ENCODE results near the gene GPR84.

GPR84 gene

DNA sequence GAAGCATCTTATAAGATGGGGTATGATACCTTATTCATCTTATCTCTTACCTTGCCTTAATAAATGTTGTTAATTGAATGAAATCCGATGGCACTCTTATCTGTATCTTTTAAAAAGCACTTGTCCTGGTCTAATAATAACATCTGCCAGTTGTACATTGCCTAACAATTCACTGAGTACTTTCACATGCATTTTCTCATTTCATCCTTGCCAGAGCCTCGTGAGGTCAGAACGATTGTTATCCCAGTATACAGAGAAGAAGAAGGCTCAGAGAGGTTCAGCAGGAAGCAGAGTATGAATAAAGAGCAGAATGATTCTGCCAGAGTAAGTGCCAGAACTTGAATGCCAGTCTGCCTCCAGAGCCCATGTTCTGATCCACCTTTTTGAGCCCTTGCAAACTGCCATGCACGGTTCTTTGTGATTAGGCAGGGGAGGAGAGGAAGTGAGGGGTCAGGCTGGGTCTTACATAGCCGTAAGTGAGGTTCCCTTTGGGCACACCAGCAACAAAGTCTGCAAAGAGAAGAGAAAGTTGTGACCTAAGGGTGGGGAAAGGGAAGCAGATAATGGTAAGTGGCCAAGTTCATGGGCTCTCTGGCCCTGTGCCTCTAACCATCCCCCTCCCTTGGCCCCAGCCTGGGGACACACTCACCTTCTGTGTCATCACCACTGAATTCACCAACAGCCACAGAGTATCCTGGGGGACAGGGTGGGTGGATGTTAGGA is 43.1 kb upstream of the GPR84 start:
- no peak for DNase-seq (ENCODE audit: low read depth)
- no peak overlapping the region for H3K4me3 ChIP-seq (ENCODE audit: low read depth, low read length)
- TF ChIP-seq, protein P1, sequence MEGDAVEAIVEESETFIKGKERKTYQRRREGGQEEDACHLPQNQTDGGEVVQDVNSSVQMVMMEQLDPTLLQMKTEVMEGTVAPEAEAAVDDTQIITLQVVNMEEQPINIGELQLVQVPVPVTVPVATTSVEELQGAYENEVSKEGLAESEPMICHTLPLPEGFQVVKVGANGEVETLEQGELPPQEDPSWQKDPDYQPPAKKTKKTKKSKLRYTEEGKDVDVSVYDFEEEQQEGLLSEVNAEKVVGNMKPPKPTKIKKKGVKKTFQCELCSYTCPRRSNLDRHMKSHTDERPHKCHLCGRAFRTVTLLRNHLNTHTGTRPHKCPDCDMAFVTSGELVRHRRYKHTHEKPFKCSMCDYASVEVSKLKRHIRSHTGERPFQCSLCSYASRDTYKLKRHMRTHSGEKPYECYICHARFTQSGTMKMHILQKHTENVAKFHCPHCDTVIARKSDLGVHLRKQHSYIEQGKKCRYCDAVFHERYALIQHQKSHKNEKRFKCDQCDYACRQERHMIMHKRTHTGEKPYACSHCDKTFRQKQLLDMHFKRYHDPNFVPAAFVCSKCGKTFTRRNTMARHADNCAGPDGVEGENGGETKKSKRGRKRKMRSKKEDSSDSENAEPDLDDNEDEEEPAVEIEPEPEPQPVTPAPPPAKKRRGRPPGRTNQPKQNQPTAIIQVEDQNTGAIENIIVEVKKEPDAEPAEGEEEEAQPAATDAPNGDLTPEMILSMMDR (IDR thresholded peaks at IDR 0.05; ENCODE audit: low read depth, low read length, missing control alignments): no peak

DNA sequence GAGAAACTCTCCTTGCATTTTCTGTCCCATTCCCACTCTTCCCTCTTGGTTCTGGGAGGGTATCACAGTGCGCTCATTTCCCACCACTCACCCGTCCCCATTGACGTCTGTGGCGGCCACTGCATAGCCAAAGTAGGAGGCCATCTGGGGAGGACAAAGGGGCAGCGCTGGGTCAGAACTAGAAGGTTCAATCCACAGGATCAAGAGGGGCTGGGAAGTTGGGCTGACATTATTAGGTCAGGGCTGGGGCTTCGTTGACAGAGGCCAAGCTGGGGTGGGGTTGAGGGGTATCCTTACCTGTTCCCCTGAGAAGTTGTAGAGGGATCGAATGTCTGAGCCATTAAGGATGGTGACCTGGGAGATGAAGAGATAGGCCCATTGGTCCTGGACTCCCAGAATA is 41.3 kb upstream of the GPR84 start:
- no peak overlapping the region for H3K4me3 ChIP-seq (ENCODE audit: low read depth, low read length)
- no peak for DNase-seq (ENCODE audit: low read depth)
- TF ChIP-seq, protein P1 (IDR thresholded peaks at IDR 0.05; ENCODE audit: low read depth, low read length, missing control alignments): no peak

DNA sequence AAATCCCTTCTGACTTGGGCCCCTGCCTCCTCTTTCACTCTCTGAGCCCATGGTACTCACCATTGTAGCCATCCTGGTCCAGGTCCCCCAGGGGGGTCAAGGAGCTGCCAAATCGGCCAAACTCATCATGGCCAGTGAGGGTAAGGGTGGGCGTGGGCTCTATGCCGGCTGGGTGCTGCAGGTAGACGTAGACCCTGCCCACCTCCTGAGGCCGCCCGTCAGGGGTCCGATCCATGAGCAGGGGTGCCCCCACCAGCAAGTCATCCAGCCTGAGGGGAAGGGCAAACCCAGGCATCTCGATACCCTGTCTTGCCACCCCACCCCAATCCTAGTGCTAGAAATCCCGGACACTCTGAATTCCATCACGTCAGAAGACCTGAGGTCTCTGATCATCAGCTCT is 40.8 kb upstream of the GPR84 start:
- DNase-seq (ENCODE audit: low read depth): no peak
- TF ChIP-seq, protein P1 (IDR thresholded peaks at IDR 0.05; ENCODE audit: low read depth, low read length, missing control alignments): no peak
- no peak overlapping the region for H3K4me3 ChIP-seq (ENCODE audit: low read depth, low read length)

DNA sequence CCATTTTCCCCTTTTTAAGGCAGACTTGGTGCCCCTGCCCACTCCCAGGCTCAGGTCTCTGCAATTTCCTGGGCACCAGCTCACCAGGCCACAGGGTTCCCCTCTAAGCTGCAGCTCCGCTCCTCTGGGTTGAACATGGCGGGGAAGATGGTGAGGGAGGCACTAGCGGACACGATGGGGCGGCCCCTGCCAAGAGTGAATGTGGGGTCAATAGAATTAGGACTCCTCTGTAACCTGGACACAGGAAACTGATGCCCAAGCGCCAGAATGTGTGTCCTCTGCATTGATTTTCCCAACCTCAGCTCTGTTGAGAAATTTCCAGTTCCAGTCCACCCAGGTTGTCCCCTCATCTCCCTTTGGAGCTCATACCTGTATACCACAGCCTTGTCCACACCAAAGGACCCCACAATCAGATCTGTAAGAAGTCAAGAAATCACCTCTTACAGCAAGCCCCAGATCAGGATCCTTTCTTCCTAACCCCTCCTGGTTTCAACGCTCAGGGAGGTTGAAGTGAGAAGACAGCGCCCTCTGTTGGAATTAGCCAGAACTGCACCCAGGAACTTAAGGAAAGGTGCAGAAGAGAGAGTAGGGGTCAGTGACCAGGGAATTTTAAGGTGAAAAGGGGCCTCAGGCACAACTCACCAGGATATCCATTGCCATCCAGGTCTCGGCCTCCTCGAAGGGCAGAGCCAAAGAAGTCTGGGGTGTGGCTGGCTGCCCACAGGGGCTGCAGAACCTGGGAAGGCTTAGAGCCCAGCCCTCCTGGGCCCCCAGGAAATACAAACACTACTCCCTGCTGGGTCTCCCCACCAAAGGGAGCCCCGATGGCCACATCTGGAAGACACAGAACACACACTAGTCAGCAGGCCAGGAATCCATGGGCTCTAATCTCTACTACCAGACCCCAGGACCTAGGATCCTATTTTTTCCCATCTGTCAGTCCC is 40.0 kb upstream of the GPR84 start:
- DNase-seq (ENCODE audit: low read depth): no peak
- H3K4me3 ChIP-seq (ENCODE audit: low read depth, low read length): no peak overlapping the region
- TF ChIP-seq, protein P1 (IDR thresholded peaks at IDR 0.05; ENCODE audit: low read depth, low read length, missing control alignments): peak; percentile 97

DNA sequence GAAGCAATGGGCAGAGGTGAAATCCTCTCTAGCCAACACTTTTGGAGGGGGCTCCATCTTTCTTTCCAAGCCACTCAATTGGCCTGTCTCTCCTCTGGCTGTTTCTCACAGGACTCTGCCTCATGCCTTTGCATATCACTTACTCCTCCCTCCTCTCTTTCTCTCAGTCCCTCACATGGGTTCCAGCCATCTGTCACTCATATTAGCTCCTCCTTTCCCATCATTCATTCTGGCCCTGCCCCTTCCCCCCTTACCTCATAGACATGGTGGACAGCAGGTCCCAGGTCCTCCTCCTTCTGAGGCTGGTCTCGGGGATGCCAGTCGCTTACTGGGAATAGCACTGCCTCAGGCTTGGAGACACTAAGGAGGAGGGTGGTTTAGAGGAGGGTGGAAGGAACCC is 36.8 kb upstream of the GPR84 start:
- no peak overlapping the region for H3K4me3 ChIP-seq (ENCODE audit: low read depth, low read length)
- no peak for DNase-seq (ENCODE audit: low read depth)
- TF ChIP-seq, protein P1 (IDR thresholded peaks at IDR 0.05; ENCODE audit: low read depth, low read length, missing control alignments): no peak

DNA sequence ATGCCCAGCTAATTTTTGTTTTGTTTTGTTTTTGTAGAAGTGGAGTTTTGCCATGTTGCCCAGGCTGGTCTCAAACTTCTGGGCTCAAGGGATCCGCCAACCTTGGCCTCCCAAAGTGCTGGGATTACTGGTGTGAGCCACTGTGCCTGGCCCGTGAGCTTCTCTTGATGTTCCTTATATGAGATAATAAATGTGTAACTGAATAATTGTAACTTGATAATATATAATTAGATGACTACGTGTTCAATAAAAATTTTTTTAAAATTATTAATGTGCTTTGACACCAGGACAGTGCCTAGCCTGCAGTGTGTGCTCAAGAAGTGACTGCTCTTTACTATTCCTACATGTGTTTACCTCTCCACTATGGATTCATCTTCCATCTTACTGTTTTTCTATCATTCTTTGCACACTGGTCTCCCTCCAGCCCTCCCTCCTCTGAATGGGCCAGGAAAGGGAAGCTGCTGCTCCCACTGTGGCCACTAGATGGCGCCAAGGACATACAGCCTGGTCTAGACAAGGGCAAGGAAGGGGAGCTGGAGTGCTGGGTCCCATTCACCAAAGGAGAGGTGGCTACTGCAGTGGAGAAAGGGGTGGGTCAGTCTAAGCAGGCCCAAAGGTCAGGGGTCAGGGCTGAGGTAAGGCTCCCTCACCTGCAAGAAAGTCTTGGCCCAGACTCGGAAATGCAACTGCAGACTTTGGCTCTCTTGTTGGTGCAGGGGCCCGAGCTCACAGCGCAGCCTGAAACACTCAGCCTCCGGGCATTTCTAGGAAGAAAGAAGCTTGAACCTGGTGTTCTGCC is 34.9 kb upstream of the GPR84 start:
- TF ChIP-seq, protein P1 (IDR thresholded peaks at IDR 0.05; ENCODE audit: low read depth, low read length, missing control alignments): peak; percentile 98
- no peak overlapping the region for H3K4me3 ChIP-seq (ENCODE audit: low read depth, low read length)
- DNase-seq (ENCODE audit: low read depth): no peak
